Forelimb muscle (tissue), 1 donor: ENCODE results near the gene MTUS2. TPM values are rescaled to one million over a fixed set of nuclear protein-coding genes. Genes with fewer than 3 reads are reported as not detected.

Experiments used
- DNase-seq: peaks from one replicate; pipeline ENCODE4 v3.0.0-alpha.2; 2013; ENCODE audit warnings: low read depth
- polyA plus RNA-seq: library from polyadenylated mRNA; unstranded; fragments of 120-200 nt; gene quantifications from one replicate; pipeline ENCODE4 v1.2.1, GENCODE V29; 2013; ENCODE audit not compliant: insufficient read length

Gene MTUS2
- polyA plus RNA-seq, 1 donor = 22.7 TPM

GRCh38 chr13:29505950-29506349, 685.8 kb downstream of the MTUS2 start:
- DNase-seq = no peak

- no peak for DNase-seq
These were observed 687.2 kb downstream of the MTUS2 start for GRCh38 chr13:29507356-29507755.

GRCh38 chr13:29508130-29508875, 688.2 kb downstream of the MTUS2 start:
- no peak for DNase-seq

- no peak for DNase-seq
These were observed 688.7 kb downstream of the MTUS2 start for GRCh38 chr13:29508876-29509252.

GRCh38 chr13:29509999-29510589, 690.0 kb downstream of the MTUS2 start:
- no peak for DNase-seq

- no peak for DNase-seq
These were observed 690.5 kb downstream of the MTUS2 start for GRCh38 chr13:29510651-29511084.

- no peak for DNase-seq
These were observed 691.1 kb downstream of the MTUS2 start for GRCh38 chr13:29511106-29511796.

GRCh38 chr13:29511980-29512379, 691.8 kb downstream of the MTUS2 start:
- no peak for DNase-seq

GRCh38 chr13:29513002-29513980, 693.2 kb downstream of the MTUS2 start:
- DNase-seq = no peak

- DNase-seq = no peak
These were observed 694.0 kb downstream of the MTUS2 start for GRCh38 chr13:29513981-29514719.

GRCh38 chr13:29514720-29515310, 694.7 kb downstream of the MTUS2 start:
- no peak for DNase-seq

GRCh38 chr13:29515372-29515771, 695.2 kb downstream of the MTUS2 start:
- no peak for DNase-seq

GRCh38 chr13:29516012-29516411, 695.9 kb downstream of the MTUS2 start:
- no peak for DNase-seq

- DNase-seq = no peak
These were observed 696.7 kb downstream of the MTUS2 start for GRCh38 chr13:29516880-29517279.

GRCh38 chr13:29519921-29520320, 699.8 kb downstream of the MTUS2 start:
- DNase-seq = no peak

- no peak for DNase-seq
These were observed 700.5 kb downstream of the MTUS2 start for GRCh38 chr13:29520671-29521070.

GRCh38 chr13:29521336-29521735, 701.2 kb downstream of the MTUS2 start:
- DNase-seq = no peak

- DNase-seq = no peak
These were observed 702.0 kb downstream of the MTUS2 start for GRCh38 chr13:29522044-29522685.

GRCh38 chr13:29523199-29523961, 703.2 kb downstream of the MTUS2 start:
- DNase-seq = no peak
